Subcutaneous abdominal adipose tissue (tissue), 5 donors: Measurements from ENCODE around the gene ISG15.

Source experiments
- H3K27ac ChIP-seq: one replicate; pipeline ENCODE4 v1.7.0; 2013; ENCODE audit warnings: low read depth, mild to moderate bottlenecking, inconsistent platforms, low read length, moderate library complexity
- H3K27me3 ChIP-seq, 5 donors: one replicate each; pipeline ENCODE4 v1.7.0; 2013; ENCODE audit warnings: low read length in 5 of 5, inconsistent platforms in 1 of 5; ENCODE audit not compliant: control insufficient read depth in 5 of 5, insufficient read depth in 4 of 5
- H3K36me3 ChIP-seq, 5 donors: one replicate each; pipeline ENCODE4 v1.7.0; 2013; ENCODE audit warnings: low read length in 5 of 5; ENCODE audit not compliant: control insufficient read depth in 5 of 5, insufficient read depth in 5 of 5
- H3K4me1 ChIP-seq, 5 donors: one replicate each; pipeline ENCODE4 v1.7.0; 2013; ENCODE audit warnings: low read length in 5 of 5, mild to moderate bottlenecking in 3 of 5, moderate library complexity in 1 of 5; ENCODE audit not compliant: control insufficient read depth in 5 of 5, insufficient read depth in 5 of 5
- H3K4me3 ChIP-seq, 5 donors: one replicate each; pipeline ENCODE4 v1.7.0; 2013; ENCODE audit warnings: low read length in 5 of 5, low read depth in 1 of 5
- H3K9ac ChIP-seq, 5 donors: one replicate each; pipeline ENCODE4 v1.7.0; 2013; ENCODE audit warnings: low read length in 5 of 5, mild to moderate bottlenecking in 4 of 5, moderate library complexity in 3 of 5
- H3K9me3 ChIP-seq, 5 donors: one replicate each; pipeline ENCODE4 v1.7.0; 2013; ENCODE audit warnings: low read length in 5 of 5; ENCODE audit not compliant: control insufficient read depth in 5 of 5
- donor health status: healthy.
- donor health status: healthy.
- donor health status: healthy.
- donor health status: healthy.
- donor health status: healthy.

Gene ISG15

DNA sequence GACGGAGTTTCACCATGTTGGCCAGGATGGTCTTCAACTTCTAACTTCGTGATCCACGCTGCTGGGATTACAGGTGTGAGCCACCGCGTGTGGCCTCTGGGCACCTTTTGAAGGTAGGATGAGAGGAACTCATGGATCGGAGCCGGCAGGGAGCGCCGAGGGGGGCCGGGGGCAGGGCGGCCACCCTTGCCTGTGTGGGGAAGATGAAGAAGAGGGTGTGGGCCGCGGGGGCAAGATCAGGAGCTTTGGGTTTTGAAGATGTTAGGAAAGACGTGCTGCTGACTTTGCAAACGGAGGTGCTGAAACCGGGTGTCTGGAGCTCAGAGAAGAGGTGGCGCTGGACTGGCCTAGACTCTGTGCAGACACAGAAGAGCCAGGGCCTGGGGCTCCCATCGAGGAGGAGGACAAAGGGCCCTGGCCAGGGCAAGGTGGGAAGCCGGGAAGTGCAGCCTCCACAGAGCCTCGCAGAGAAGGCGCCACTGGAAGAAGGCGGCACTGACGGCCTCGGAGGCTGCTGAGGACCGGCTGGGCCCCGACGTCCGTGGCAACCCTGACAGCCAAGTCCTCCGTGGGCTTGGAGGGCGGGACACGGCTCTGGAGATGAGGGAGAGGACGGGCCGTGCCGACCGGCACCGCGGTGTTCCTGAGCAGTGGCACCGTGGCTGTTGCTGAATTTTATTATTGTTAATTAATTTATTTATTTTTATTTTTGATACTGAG lies 47.1 kb downstream of the ISG15 start:
- Histone ChIP-seq H3K9ac (no peak overlapping the region), H3K27ac (no peak overlapping the region), H3K9me3 (no peaks in the 10 kb centered on the region), H3K4me3 (no peak overlapping the region), H3K36me3 (no peaks in the 10 kb centered on the region), H3K27me3 (peaks cover 30 to 71% (median 59%) of the 10 kb centered on the region in 5 donors), H3K4me1 (peaks cover 0 to 28% (median 16%) of the 10 kb centered on the region in 5 donors)

- H3K4me3 ChIP-seq: no peak overlapping the region
- peaks cover 0 to 28% (median 16%) of the 10 kb centered on the region in 5 donors for H3K4me1 ChIP-seq
- no peaks in the 10 kb centered on the region for H3K9me3 ChIP-seq
- H3K36me3 ChIP-seq: no peaks in the 10 kb centered on the region
- H3K9ac ChIP-seq: no peak overlapping the region
- H3K27ac ChIP-seq: no peak overlapping the region
- peaks cover 36 to 66% (median 65%) of the 10 kb centered on the region in 5 donors for H3K27me3 ChIP-seq
These were observed 48.5 kb downstream of the ISG15 start for GRCh38 chr1:1061682-1062345.

- no peaks in the 10 kb centered on the region for H3K36me3 ChIP-seq
- no peak overlapping the region for H3K27ac ChIP-seq
- H3K9me3 ChIP-seq: no peaks in the 10 kb centered on the region
- peaks cover 0 to 28% (median 16%) of the 10 kb centered on the region in 5 donors for H3K4me1 ChIP-seq
- H3K4me3 ChIP-seq: no peak overlapping the region
- no peak overlapping the region for H3K9ac ChIP-seq
- peaks cover 38 to 70% (median 67%) of the 10 kb centered on the region in 5 donors for H3K27me3 ChIP-seq
These were observed 49.3 kb downstream of the ISG15 start for GRCh38 chr1:1062348-1063163.

GRCh38 chr1:1063261-1063944 lies 50.1 kb downstream of the ISG15 start:
- Histone ChIP-seq H3K4me3 (no peak overlapping the region), H3K36me3 (no peaks in the 10 kb centered on the region), H3K27me3 (peaks cover 36 to 71% (median 68%) of the 10 kb centered on the region in 5 donors), H3K4me1 (peaks cover 0 to 33% (median 18%) of the 10 kb centered on the region in 5 donors), H3K27ac (no peak overlapping the region), H3K9me3 (no peaks in the 10 kb centered on the region), H3K9ac (no peak overlapping the region)
